Naive thymus-derived CD8-positive, alpha-beta T cell (primary cell): ENCODE data around the gene TECPR1. TPM values are rescaled to one million over a fixed set of nuclear protein-coding genes. Genes with fewer than 3 reads are reported as not detected.

ENCODE experiments used
- ATAC-seq, 2 donors: fragments of 150-1000 bp; cut with Tn5 transposase in 1 of 2; sonication (Bioruptor Pico), chemical (Tn5 transposase) in 1 of 2; 1 replicate in 1 of 2; 2 replicates in 1 of 2; pipeline ENCODE4 v1.10.0; 2021; ENCODE audit warnings: mild to moderate bottlenecking in 2 of 2, moderate library complexity in 2 of 2
- POLR2A ChIA-PET: fragments of 350-600 bp; sonication (Branson Sonifier 250); formaldehyde crosslinking; loops from one replicate; lab custom pipeline; 2021; ENCODE audit warnings: antibody characterized with exemption; lab: Charles Lee
- DNase-seq, 10 donors: peaks; one replicate each; pipeline versions ENCODE4 v3.0.0 to v3.0.0-alpha.2; 2020 to 2022
- H3K27ac Mint-ChIP-seq, 10 donors: one replicate each; pipeline ENCODE4 v1.8.0; 2020 to 2022; ENCODE audit warnings: mild to moderate bottlenecking in 10 of 10, mixed read lengths in 10 of 10, moderate library complexity in 4 of 10, inconsistent platforms in 1 of 10
- H3K27me3 Mint-ChIP-seq, 5 donors: one replicate each; pipeline ENCODE4 v1.8.0; 2021 to 2022; ENCODE audit warnings: mixed read lengths in 5 of 5
- H3K36me3 Mint-ChIP-seq, 3 donors: one replicate each; pipeline ENCODE4 v1.8.0; 2020 to 2022; ENCODE audit warnings: mixed read lengths in 3 of 3, mild to moderate bottlenecking in 2 of 3, inconsistent platforms in 1 of 3
- H3K4me1 Mint-ChIP-seq, 4 donors: one replicate each; pipeline ENCODE4 v1.8.0; 2021 to 2022; ENCODE audit warnings: mixed read lengths in 4 of 4
- H3K4me3 Mint-ChIP-seq, 10 donors: one replicate each; pipeline ENCODE4 v1.8.0; 2020 to 2022; ENCODE audit warnings: mild to moderate bottlenecking in 10 of 10, mixed read lengths in 10 of 10, moderate library complexity in 6 of 10, inconsistent platforms in 1 of 10
- H3K9me3 Mint-ChIP-seq, 9 donors: one replicate each; pipeline ENCODE4 v1.8.0; 2020 to 2022; ENCODE audit warnings: mixed read lengths in 9 of 9, mild to moderate bottlenecking in 3 of 9, inconsistent platforms in 1 of 9, moderate library complexity in 1 of 9
- polyA plus RNA-seq, 3 donors: library from polyadenylated mRNA; unstranded; fragments of 300-500 nt; fragmentation: Illumina TruSeq; gene quantifications; one replicate each; pipeline ENCODE4 v1.2.3, GENCODE V29; 2021
- total RNA-seq, 8 experiments: library from RNA in 2 of 8; stranded (reverse) in 2 of 8; gene quantifications; one replicate each; pipeline ENCODE4 v1.2.3 and lab custom pipeline; 2021 to 2026

Gene TECPR1
- total and polyA plus RNA-seq, 5 experiments from 2014 or later = 18.5 to 181 (median 40.2) TPM

GRCh38 chr7:98281757-98282606 is 29.9 kb upstream of the TECPR1 start:
- H3K36me3 Mint-ChIP-seq = no peaks in the 10 kb centered on the region
- H3K27me3 Mint-ChIP-seq = no peaks in the 10 kb centered on the region
- ATAC-seq (peak; percentile 45 to 51), DNase-seq (peak in 5 of 10 donors; percentile 22 to 76 (median 58))
- H3K4me1 Mint-ChIP-seq = peaks cover 17 to 44% (median 37%) of the 10 kb centered on the region in 4 donors
- POLR2A ChIA-PET = interaction anchor here (0.8 to 6.5 kb wide), 5 partner anchors 8 to 310 kb away, joined by 3 to 72 read pairs (median 3); partner anchors contain the start of gene TECPR1
- peak overlapping the region; percentile 77 to 92 (median 83) for H3K4me3 Mint-ChIP-seq
- H3K9me3 Mint-ChIP-seq = no peaks in the 10 kb centered on the region
- H3K27ac Mint-ChIP-seq = peak overlapping the region; percentile 52 to 93 (median 84)

GRCh38 chr7:98280791-98281756 is 29.0 kb upstream of the TECPR1 start, which contains the start of gene BRI3:
BRI3 (plus strand) TSS chr7:98281686; CDS start chr7:98281796, 110 bp downstream.
- Mint-ChIP-seq H3K27ac (peak within 1 kb of the TSS; percentile 77 to 95 (median 92)), H3K9me3 (no peaks in the 10 kb centered on the region), H3K36me3 (no peaks in the 10 kb centered on the region), H3K4me1 (peaks cover 17 to 38% (median 34%) of the 10 kb centered on the region in 4 donors), H3K4me3 (peak within 1 kb of the TSS; percentile 82 to 95 (median 87)), H3K27me3 (no peaks in the 10 kb centered on the region)
- ATAC-seq = peak; percentile 82
- POLR2A ChIA-PET = interaction anchor here (0.6 to 6.5 kb wide), 7 partner anchors 7 to 597 kb away, joined by 3 to 72 read pairs (median 4); partner anchors contain the start of genes TECPR1 and TRRAP
- peak; percentile 73 to 98 (median 86) for DNase-seq

GRCh38 chr7:98280296-98280695 is 28.3 kb upstream of the TECPR1 start:
- Mint-ChIP-seq H3K4me3 (peak overlapping the region; percentile 81 to 95 (median 87)), H3K27ac (peak overlapping the region in 8 of 10 donors; percentile 77 to 94 (median 92)), H3K27me3 (no peaks in the 10 kb centered on the region), H3K9me3 (no peaks in the 10 kb centered on the region), H3K36me3 (no peaks in the 10 kb centered on the region), H3K4me1 (peaks cover 17 to 38% (median 33%) of the 10 kb centered on the region in 4 donors)
- no peak for ATAC-seq
- POLR2A ChIA-PET = interaction anchor here (0.6 to 6.5 kb wide), 4 partner anchors 29 to 598 kb away, joined by 3 to 72 read pairs (median 9); partner anchors contain the start of genes TECPR1 and TRRAP
- DNase-seq = no peak

DNA sequence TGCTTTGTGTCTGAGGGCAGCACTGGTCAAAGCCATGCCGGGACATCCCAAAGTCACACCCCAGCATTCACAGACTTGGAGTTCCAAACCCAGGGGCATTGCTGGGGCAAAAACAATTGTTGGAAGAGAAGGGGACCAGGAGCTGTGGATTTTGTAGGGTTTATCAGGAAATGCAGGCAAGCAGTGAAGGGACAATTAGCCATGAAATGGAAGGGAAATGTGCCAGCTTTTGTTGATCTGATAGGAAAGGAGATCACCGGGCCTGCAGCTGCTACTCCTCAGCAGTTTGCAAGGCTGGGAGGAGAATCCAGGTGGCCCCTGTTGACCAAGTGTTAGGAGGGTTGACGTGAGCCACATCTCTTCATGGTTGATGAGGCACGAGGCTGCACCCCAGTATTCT is 26.9 kb upstream of the TECPR1 start:
- ATAC-seq (no peak), DNase-seq (no peak)
- Mint-ChIP-seq H3K27ac (peak overlapping the region in 2 of 10 donors; percentile 21 to 75), H3K9me3 (no peaks in the 10 kb centered on the region), H3K4me1 (peaks cover 8 to 27% (median 20%) of the 10 kb centered on the region in 4 donors), H3K4me3 (peak overlapping the region in 2 of 10 donors; percentile 48 to 53), H3K36me3 (no peaks in the 10 kb centered on the region), H3K27me3 (no peaks in the 10 kb centered on the region)
- POLR2A ChIA-PET = interaction anchor here (1.0 kb wide), 1 partner anchor 28 kb away, joined by 7 read pairs; no protein-coding TSS in a partner anchor

GRCh38 chr7:98278408-98278807 is 26.4 kb upstream of the TECPR1 start:
- POLR2A ChIA-PET = no interaction called here
- ATAC-seq (no peak), DNase-seq (no peak)
- Mint-ChIP-seq H3K27me3 (no peaks in the 10 kb centered on the region), H3K4me1 (peaks cover 8 to 24% (median 15%) of the 10 kb centered on the region in 4 donors), H3K27ac (peak overlapping the region in 2 of 10 donors; percentile 75 to 84), H3K9me3 (no peaks in the 10 kb centered on the region), H3K36me3 (no peaks in the 10 kb centered on the region), H3K4me3 (no peak overlapping the region)

GRCh38 chr7:98276241-98276761 is 24.3 kb upstream of the TECPR1 start:
- POLR2A ChIA-PET = interaction anchor here (0.9 kb wide), 1 partner anchor 8 kb away, joined by 3 read pairs; no protein-coding TSS in a partner anchor
- DNase-seq (no peak), ATAC-seq (no peak)
- H3K36me3 Mint-ChIP-seq = no peaks in the 10 kb centered on the region
- H3K9me3 Mint-ChIP-seq = no peaks in the 10 kb centered on the region
- peaks cover 0 to 13% (median 3%) of the 10 kb centered on the region in 4 donors for H3K4me1 Mint-ChIP-seq
- no peak overlapping the region for H3K4me3 Mint-ChIP-seq
- no peaks in the 10 kb centered on the region for H3K27me3 Mint-ChIP-seq
- peak overlapping the region in 1 of 10 donors; percentile 29 for H3K27ac Mint-ChIP-seq

GRCh38 chr7:98267303-98267702 is 15.3 kb upstream of the TECPR1 start:
- peaks cover 3 to 11% (median 7%) of the 10 kb centered on the region in 4 donors for H3K4me1 Mint-ChIP-seq
- ATAC-seq = no peak
- DNase-seq = no peak
- H3K4me3 Mint-ChIP-seq = no peak overlapping the region
- no peaks in the 10 kb centered on the region for H3K27me3 Mint-ChIP-seq
- H3K36me3 Mint-ChIP-seq = peaks cover 0 to 19% (median 2%) of the 10 kb centered on the region in 3 donors
- H3K27ac Mint-ChIP-seq = peak overlapping the region in 5 of 10 donors; percentile 44 to 74 (median 55)
- POLR2A ChIA-PET = interaction anchor here (0.7 to 3.0 kb wide), 3 partner anchors 13 to 16 kb away, joined by 3 to 15 read pairs (median 6); no protein-coding TSS in a partner anchor
- H3K9me3 Mint-ChIP-seq = no peaks in the 10 kb centered on the region

DNA sequence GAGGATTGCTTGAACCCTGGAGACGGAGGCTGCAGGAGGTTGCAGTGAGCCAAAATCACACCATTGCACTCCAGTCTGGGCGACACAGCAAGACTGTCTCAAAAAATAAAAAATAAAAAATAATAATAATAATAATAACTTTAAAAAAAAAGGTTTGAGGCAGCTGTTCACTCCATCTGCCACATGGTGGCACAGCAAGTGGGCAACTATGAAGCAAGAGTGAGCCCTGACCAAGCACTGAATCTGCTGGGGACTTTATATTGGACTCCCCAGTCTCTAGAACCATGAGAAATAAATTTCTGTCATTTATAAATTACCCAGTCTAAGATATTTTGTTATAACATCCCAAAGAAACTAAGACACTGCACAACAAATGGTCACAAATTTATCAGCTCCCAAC is 14.8 kb upstream of the TECPR1 start:
- DNase-seq = no peak
- POLR2A ChIA-PET = interaction anchor here (0.7 to 3.0 kb wide), 3 partner anchors 13 to 16 kb away, joined by 3 to 15 read pairs (median 6); no protein-coding TSS in a partner anchor

DNA sequence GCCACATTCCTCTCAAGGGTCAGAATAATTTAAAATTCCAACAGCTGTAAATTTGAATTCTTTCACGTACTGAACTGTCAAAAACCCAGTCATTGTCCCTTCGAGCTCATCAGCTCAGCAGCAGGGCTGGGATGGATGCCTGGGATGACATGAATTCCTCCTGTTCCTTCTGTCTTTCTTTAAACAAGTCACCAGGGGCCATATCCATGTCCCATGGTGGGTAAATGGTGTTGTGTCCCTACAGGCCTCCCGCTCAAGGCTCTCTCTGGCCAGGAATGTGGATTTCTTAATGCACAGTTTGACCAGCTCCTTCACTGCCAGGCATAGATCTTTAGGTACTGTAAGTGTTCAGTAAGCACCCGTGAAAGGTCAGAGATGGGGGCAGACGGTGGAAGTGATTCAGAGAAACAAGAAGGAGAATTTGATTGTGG is 13.8 kb upstream of the TECPR1 start:
- DNase-seq (no peak), ATAC-seq (no peak)
- Mint-ChIP-seq H3K4me3 (no peak overlapping the region), H3K27ac (peak overlapping the region in 2 of 10 donors; percentile 65 to 73), H3K27me3 (no peaks in the 10 kb centered on the region), H3K36me3 (peaks cover 0 to 30% (median 9%) of the 10 kb centered on the region in 3 donors), H3K4me1 (peaks cover 3 to 11% (median 7%) of the 10 kb centered on the region in 4 donors), H3K9me3 (no peaks in the 10 kb centered on the region)
- POLR2A ChIA-PET = interaction anchor here (3.0 kb wide), 1 partner anchor 15 kb away, joined by 15 read pairs; no protein-coding TSS in a partner anchor

More for the DNA sequence above, 14.8 kb upstream of the TECPR1 start:
- Mint-ChIP-seq H3K4me1 (peaks cover 3 to 11% (median 7%) of the 10 kb centered on the region in 4 donors), H3K9me3 (no peaks in the 10 kb centered on the region), H3K27ac (peak overlapping the region in 3 of 10 donors; percentile 52 to 82 (median 55)), H3K36me3 (peaks cover 0 to 21% (median 3%) of the 10 kb centered on the region in 3 donors), H3K27me3 (no peaks in the 10 kb centered on the region), H3K4me3 (no peak overlapping the region)
- ATAC-seq = peak; percentile 47 to 53

DNA sequence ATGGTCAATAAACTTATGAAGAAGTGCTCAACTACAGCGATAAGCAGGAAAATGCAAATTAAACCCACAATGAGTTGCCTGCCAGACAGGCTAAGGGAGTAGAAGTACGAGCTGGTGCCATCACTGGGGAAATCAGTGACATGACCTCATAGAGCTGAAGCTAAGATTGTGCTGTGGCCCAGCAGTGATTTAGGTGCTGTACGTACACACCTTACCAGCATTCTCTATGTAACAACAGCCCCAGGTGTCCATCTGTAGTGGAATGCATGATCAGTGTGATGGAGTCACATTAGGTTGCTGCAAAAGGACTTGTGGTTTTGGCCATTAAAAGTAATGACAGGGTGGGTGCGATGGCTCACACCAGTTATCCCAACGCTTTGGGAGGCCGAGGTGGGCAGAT is 5.7 kb upstream of the TECPR1 start:
- Mint-ChIP-seq H3K27ac (peak overlapping the region in 3 of 10 donors; percentile 8 to 80 (median 18)), H3K36me3 (peaks cover 0 to 69% (median 28%) of the 10 kb centered on the region in 3 donors), H3K27me3 (no peaks in the 10 kb centered on the region), H3K9me3 (no peaks in the 10 kb centered on the region), H3K4me1 (peaks cover 8 to 37% (median 28%) of the 10 kb centered on the region in 4 donors), H3K4me3 (no peak overlapping the region)
- ATAC-seq (no peak), DNase-seq (no peak)
- POLR2A ChIA-PET = no interaction called here

DNA sequence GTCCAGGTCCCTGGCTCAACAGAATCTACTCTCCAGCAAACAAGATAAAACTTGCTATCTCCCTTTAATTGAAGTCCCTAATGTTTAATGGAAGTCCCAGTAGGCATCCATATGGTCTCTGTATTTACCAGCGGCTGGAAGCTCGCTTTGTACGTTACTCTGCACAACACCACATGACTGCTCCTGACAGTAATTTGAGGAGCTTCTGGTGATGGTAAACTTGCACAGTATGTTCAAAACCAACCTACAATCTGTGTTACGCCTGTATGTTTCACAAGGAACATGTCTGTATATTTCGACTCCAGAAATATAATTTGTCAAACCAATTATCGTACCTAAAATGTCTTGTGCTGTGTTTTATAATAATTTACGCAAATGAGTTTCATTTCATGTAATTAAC is 4.4 kb upstream of the TECPR1 start:
- POLR2A ChIA-PET = interaction anchor here (1.2 kb wide), 1 partner anchor 25 kb away, joined by 4 read pairs; the partner anchor contains the start of gene BRI3
- Mint-ChIP-seq H3K27ac (peak overlapping the region in 3 of 10 donors; percentile 13 to 63 (median 60)), H3K9me3 (no peaks in the 10 kb centered on the region), H3K4me3 (no peak overlapping the region), H3K36me3 (peaks cover 0 to 60% (median 23%) of the 10 kb centered on the region in 3 donors), H3K4me1 (peaks cover 10 to 42% (median 37%) of the 10 kb centered on the region in 4 donors), H3K27me3 (no peaks in the 10 kb centered on the region)
- ATAC-seq (no peak), DNase-seq (no peak)
